NOMO-1 treated with DMSO at 0.1 percent for 48 hours (cell line): ENCODE measurements around the gene RPIA.
"Not testable (repeated sequence)": the region's sequence is repeated elsewhere in the genome, so short reads cannot be mapped to it uniquely, and the experiment has no call there.

Source experiments
- DNase-seq: peaks from one replicate; lab custom pipeline; 2025; ENCODE audit not compliant: unreplicated experiment; lab: John Stamatoyannopoulos, UW

RPIA gene

GRCh38 chr2:88765889-88766481, 74.5 kb downstream of the RPIA start:
- DNase-seq, result not testable (repeated sequence)

GRCh38 chr2:88770016-88770415, 78.5 kb downstream of the RPIA start:
- DNase-seq, result no peak

- DNase-seq, result not testable (repeated sequence)
These were observed 82.0 kb downstream of the RPIA start for GRCh38 chr2:88773233-88774028.

- not testable (repeated sequence) for DNase-seq
These were observed 97.7 kb downstream of the RPIA start for GRCh38 chr2:88789213-88789612.

- DNase-seq, result not testable (repeated sequence)
These were observed 104.5 kb downstream of the RPIA start for GRCh38 chr2:88795932-88796331.

GRCh38 chr2:88796523-88796922, 105.0 kb downstream of the RPIA start:
- DNase-seq, result not testable (repeated sequence)

GRCh38 chr2:88797164-88797563, 105.7 kb downstream of the RPIA start:
- not testable (repeated sequence) for DNase-seq
